HepG2 (cell line): ENCODE measurements around the gene MYOM1. TPM values are rescaled to one million over a fixed set of nuclear protein-coding genes. Genes with fewer than 3 reads are reported as not detected.
A peak's percentile ranks its signal among the peaks of the same experiment; 100 is the strongest.

Source experiments
- ATF2 ChIP-seq: sonication (generic); formaldehyde crosslinking; IDR thresholded peaks from 2 replicates; pipeline ENCODE4 v1.4.0; 2020; ENCODE audit warnings: missing genetic modification reagents
- DMAP1 ChIP-seq: IDR thresholded peaks from 2 replicates; pipeline ENCODE4 v1.6.1; 2016
- DNMT3B ChIP-seq: conservative IDR thresholded peaks from 2 replicates; pipeline ENCODE4 v1.6.1; 2016; ENCODE audit warnings: missing biosample characterization, control low read depth
- FOXC1 ChIP-seq: sonication (generic); formaldehyde crosslinking; IDR thresholded peaks from 2 replicates; pipeline ENCODE4 v1.8.0; 2022; ENCODE audit warnings: mild to moderate bottlenecking, missing genetic modification reagents, borderline replicate concordance
- FOXK2 ChIP-seq: fragments of 450-650 bp; IDR thresholded peaks from 2 replicates; pipeline ENCODE4 v1.6.1; 2016
- HOXA7 ChIP-seq: sonication (generic); formaldehyde crosslinking; IDR thresholded peaks from 2 replicates; pipeline ENCODE4 v1.8.1; 2022; ENCODE audit warnings: mild to moderate bottlenecking, missing genetic modification reagents, moderate library complexity
- ISX ChIP-seq: sonication (generic); formaldehyde crosslinking; conservative IDR thresholded peaks from 2 replicates; pipeline ENCODE4 v1.5.0; 2020; ENCODE audit warnings: missing genetic modification reagents
- KDM4B ChIP-seq: sonication (generic); formaldehyde crosslinking; IDR thresholded peaks from 2 replicates; pipeline ENCODE4 v1.4.0; 2020; ENCODE audit warnings: missing genetic modification reagents
- NR2C2 ChIP-seq: sonication (generic); formaldehyde crosslinking; IDR thresholded peaks from 2 replicates; pipeline ENCODE4 v1.4.0; 2020; ENCODE audit warnings: missing genetic modification reagents, mild to moderate bottlenecking, moderate library complexity, borderline replicate concordance
- NRL ChIP-seq: sonication (generic); formaldehyde crosslinking; IDR thresholded peaks from 2 replicates; pipeline ENCODE4 v1.5.0; 2020; ENCODE audit warnings: missing genetic modification reagents, mild to moderate bottlenecking, moderate library complexity, borderline replicate concordance
- PBX2 ChIP-seq: IDR thresholded peaks from 2 replicates; pipeline ENCODE4 v1.6.1; 2016; ENCODE audit warnings: control low read depth
- RXRB ChIP-seq: IDR thresholded peaks from 2 replicates; pipeline ENCODE4 v1.6.1; 2016; ENCODE audit warnings: borderline replicate concordance, missing genetic modification reagents, missing compliant biosample characterization
- SOX13 ChIP-seq, 3 experiments: fragments of 450-650 bp in 1 of 3; sonication (generic) in 1 of 3; formaldehyde crosslinking in 1 of 3; IDR thresholded peaks in 2 of 3; conservative IDR thresholded peaks in 1 of 3; 2 replicates each; pipeline versions ENCODE4 v1.5.0 to v1.6.1; 2016 to 2020; ENCODE audit warnings: antibody characterized with exemption in 1 of 3, mild to moderate bottlenecking in 1 of 3, missing compliant biosample characterization in 1 of 3, missing genetic modification reagents in 1 of 3, moderate library complexity in 1 of 3
- TAF1 ChIP-seq: sonication (generic); formaldehyde crosslinking; IDR thresholded peaks from 2 replicates; pipeline ENCODE4 v1.4.0; 2020; ENCODE audit warnings: missing genetic modification reagents
- THAP8 ChIP-seq: sonication (generic); formaldehyde crosslinking; IDR thresholded peaks from 2 replicates; pipeline ENCODE4 v1.5.1; 2020; ENCODE audit warnings: missing genetic modification reagents, mild to moderate bottlenecking, borderline replicate concordance
- YEATS2 ChIP-seq: sonication (generic); formaldehyde crosslinking; IDR thresholded peaks from 2 replicates; pipeline ENCODE4 v1.4.0; 2020; ENCODE audit warnings: missing genetic modification reagents, borderline replicate concordance
- ZBTB3 ChIP-seq: sonication (generic); formaldehyde crosslinking; IDR thresholded peaks from 2 replicates; pipeline ENCODE4 v1.4.0; 2020; ENCODE audit warnings: low read depth, mild to moderate bottlenecking, moderate library complexity, missing genetic modification reagents, borderline replicate concordance
- ZNF225 ChIP-seq: sonication (generic); formaldehyde crosslinking; IDR thresholded peaks from 2 replicates; pipeline ENCODE4 v1.4.0; 2020; ENCODE audit warnings: mild to moderate bottlenecking, missing genetic modification reagents
- ZNF274 ChIP-seq: sonication (generic); formaldehyde crosslinking; IDR thresholded peaks from 2 replicates; pipeline ENCODE4 v1.5.1; 2020; ENCODE audit warnings: mild to moderate bottlenecking, missing genetic modification reagents
- ZNF331 ChIP-seq: sonication (generic); formaldehyde crosslinking; IDR thresholded peaks from 2 replicates; pipeline ENCODE4 v1.4.0; 2020; ENCODE audit warnings: missing genetic modification reagents
- ZNF501 ChIP-seq: sonication (generic); formaldehyde crosslinking; IDR thresholded peaks from 2 replicates; pipeline ENCODE4 v1.5.1; 2020; ENCODE audit warnings: mild to moderate bottlenecking, moderate library complexity, missing genetic modification reagents
- ZNF777 ChIP-seq: sonication (generic); formaldehyde crosslinking; IDR thresholded peaks from 2 replicates; pipeline ENCODE4 v1.4.0; 2020; ENCODE audit warnings: missing genetic modification reagents
- ZNF83 ChIP-seq: sonication (generic); formaldehyde crosslinking; IDR thresholded peaks from 2 replicates; pipeline ENCODE4 v1.4.0; 2020; ENCODE audit warnings: missing genetic modification reagents, mild to moderate bottlenecking, borderline replicate concordance
- polyA plus RNA-seq, 8 experiments: library from polyadenylated mRNA; depleted of rRNA in 3 of 8; stranded (reverse) in 7 of 8; unstranded in 1 of 8; fragments of >200 nt; fragmentation: Illumina TruSeq in 4 of 8; extraction: Trizol in 4 of 8; gene quantifications; 2 replicates each; pipeline versions ENCODE4 v1.2.1 to v1.2.3, GENCODE V29; 2011 to 2016; ENCODE audit warnings: low read depth in 4 of 8, missing spikeins in 1 of 8, mixed read lengths in 1 of 8; ENCODE audit not compliant: insufficient read depth in 1 of 8
- total RNA-seq, 5 experiments: library from RNA; depleted of rRNA; stranded (reverse); fragments of >200 nt; fragmentation: Illumina TruSeq; extraction: Trizol; gene quantifications; 2 replicates each; pipeline ENCODE4 v1.2.3, GENCODE V29; 2016; ENCODE audit warnings: low read depth in 1 of 5
- TF ChIP-seq, protein P1 (sequence below): sonication (generic); formaldehyde crosslinking; IDR thresholded peaks from 2 replicates; pipeline ENCODE4 v1.5.0; 2020; ENCODE audit warnings: mild to moderate bottlenecking, missing genetic modification reagents, borderline replicate concordance

The MYOM1 gene
- total and polyA plus RNA-seq, 2 of the 13 experiments (the other 11 are each of a cell fraction or from before 2014, with no cell fraction given) = 0.46 to 0.98 TPM

DNA sequence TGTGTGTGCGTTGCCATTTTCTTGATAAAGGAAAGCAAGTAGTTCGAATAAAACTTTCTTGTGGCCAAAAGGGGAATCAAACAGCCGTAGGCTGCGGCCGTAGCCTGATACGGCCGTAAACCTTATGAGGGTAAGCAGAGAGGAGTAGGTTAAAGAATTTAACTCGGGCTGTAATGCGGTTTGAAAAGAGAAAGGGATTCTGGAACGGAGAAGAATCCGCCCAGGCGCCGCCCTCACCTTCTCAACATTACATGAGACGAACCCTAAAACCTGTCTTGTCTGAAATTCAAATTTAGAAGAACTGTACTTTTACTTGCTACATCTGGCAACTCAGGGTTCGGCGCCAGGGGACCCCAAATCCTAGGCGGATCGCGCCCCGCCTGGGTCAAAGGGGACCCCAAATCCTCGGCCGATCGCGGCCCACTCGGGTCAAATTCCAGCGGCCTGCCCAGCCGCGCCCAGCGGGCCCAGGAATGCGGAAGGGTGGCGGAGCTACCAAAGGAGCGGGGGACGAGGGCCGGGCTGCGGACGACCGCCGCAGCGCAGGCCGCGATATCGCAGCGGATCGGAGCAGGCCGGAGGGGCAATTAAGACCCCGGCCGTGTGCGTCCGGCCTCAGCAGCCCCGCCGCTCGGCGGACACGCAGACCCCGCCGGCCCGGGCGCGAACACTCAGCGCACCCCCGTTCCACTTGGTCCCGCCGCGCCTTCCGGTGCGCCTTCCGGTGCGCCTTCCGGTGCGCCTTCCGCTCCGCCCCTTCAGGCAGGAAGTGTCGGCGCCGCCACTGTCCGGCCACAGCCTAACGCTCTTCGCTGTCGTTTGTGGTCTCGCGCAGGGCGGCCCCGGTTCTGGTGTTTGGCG, 41.8 kb upstream of the MYOM1 start, which contains the start of gene MYL12B (continued):
- TF ChIP-seq ZNF501 (peak; percentile 90), FOXC1 (peak; percentile 75; the same call in 1 of the 2 replicates), ZNF83 (CRISPR knock-in tag) (no peak), FOXK2 (peak; percentile 98), ATF2 (peak; percentile 82), THAP8 (CRISPR knock-in tag) (no peak), ZNF274 (peak; percentile 83), NR2C2 (peak; percentile 85), RXRB (CRISPR knock-in tag) (peak; percentile 33; the same call in 1 of the 2 replicates), ZNF331 (CRISPR knock-in tag) (peak; percentile 33; the same call in 1 of the 2 replicates), SOX13 (IDR thresholded peaks at IDR 0.05) (no peak), SOX13 (CRISPR knock-in tag; conservative IDR thresholded peaks at IDR 0.05 in 1 of 2, IDR thresholded peaks at IDR 0.05 in 1 of 2) (peak in 1 of 2 experiments; percentile 26; a peak in 1 of 4 replicates), DNMT3B (no peak; the same call in 1 of the 2 replicates), YEATS2 (CRISPR knock-in tag) (peak; percentile 78), HOXA7 (no peak), NRL (CRISPR knock-in tag) (peak; percentile 73), ZNF225 (CRISPR knock-in tag) (peak; percentile 72; the same call in 1 of the 2 replicates), DMAP1 (CRISPR knock-in tag) (peak; percentile 95), ISX (0 out of 2 replicates have a peak, but pooled peaks have one; percentile 25), TAF1 (CRISPR knock-in tag) (peak; percentile 82), KDM4B (CRISPR knock-in tag) (no peak), ZBTB3 (CRISPR knock-in tag) (no peak), ZNF777 (CRISPR knock-in tag) (0 out of 2 replicates have a peak, but pooled peaks have one; percentile 23), PBX2 (CRISPR knock-in tag) (no peak)
- TF ChIP-seq, protein P1, sequence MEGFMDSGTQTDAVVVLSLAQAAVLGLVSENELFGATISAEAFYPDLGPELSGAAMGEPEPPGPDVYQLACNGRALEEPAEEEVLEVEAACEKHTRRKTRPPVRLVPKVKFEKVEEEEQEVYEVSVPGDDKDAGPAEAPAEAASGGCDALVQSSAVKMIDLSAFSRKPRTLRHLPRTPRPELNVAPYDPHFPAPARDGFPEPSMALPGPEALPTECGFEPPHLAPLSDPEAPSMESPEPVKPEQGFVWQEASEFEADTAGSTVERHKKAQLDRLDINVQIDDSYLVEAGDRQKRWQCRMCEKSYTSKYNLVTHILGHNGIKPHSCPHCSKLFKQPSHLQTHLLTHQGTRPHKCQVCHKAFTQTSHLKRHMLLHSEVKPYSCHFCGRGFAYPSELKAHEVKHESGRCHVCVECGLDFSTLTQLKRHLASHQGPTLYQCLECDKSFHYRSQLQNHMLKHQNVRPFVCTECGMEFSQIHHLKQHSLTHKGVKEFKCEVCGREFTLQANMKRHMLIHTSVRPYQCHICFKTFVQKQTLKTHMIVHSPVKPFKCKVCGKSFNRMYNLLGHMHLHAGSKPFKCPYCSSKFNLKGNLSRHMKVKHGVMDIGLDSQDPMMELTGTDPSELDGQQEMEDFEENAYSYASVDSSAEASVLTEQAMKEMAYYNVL (CRISPR knock-in tag) = peak; percentile 27; the same call in 1 of the 2 replicates
